Inflammatory macrophage (primary cell): ENCODE results near the gene PARN.

Experiments
- DNase-seq, 2 donors: peaks; one replicate each; pipeline ENCODE4 v3.0.0-alpha.2; 2020 to 2022

Gene PARN

GRCh38 chr16:14394834-14395233 is 235.2 kb downstream of the PARN start:
- no peak for DNase-seq

DNA sequence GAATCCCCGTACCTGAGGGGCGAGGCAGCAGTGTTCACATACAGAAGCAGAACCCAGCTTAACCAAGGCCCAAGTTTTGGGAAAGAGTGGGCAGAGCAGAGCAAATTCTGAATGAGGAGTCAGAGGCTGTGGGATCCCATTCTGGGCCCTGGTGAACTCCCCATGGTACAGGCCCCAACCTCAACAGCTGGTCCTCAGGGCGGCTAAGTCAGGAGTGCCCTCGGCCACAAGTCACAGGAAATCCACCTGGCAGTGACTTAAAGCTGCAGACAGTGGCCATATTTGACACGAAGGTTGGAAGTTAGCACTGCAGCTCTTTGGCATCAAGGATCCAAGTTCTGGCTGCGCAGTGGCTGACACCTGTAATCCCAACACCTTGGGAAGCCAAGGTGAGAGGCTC is 237.1 kb downstream of the PARN start:
- no peak for DNase-seq

DNA sequence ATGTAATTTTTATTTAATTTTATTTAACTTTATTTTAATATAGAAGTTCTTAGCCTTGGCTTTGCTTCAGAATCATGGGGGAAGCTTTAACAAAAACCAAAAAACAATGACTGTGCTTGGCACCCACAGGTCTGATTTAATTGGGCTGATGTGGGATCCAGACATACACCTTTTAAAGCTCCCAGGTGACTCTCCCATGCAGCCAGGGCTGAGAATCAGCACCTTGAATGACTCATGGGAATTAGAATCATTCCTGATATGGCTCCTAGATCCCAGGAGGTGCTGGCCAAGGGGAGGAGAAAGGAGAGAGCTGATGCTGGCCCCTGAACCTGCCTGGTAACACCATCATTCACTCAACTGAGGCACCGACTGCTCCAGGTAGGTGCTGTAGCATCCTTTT is 240.7 kb downstream of the PARN start:
- no peak for DNase-seq

DNA sequence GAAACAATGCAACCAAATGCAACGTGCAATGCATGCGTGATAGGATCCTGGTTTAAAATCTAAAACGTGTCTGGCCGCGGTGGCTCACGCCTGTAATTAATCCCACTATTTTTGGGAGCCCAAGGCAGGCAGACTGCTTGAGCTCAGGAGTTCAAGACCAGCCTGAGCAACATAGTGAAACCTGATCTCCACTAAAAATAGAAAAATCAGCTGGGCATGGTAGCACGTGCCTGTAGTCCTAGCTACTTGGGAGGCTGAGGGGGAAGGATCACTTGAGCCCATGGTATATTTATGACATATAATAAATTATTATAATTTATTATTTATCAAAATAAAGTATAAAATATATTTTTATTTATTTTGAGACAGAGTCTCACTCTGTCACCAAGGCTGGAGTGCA is 241.8 kb downstream of the PARN start:
- DNase-seq = no peak

DNA sequence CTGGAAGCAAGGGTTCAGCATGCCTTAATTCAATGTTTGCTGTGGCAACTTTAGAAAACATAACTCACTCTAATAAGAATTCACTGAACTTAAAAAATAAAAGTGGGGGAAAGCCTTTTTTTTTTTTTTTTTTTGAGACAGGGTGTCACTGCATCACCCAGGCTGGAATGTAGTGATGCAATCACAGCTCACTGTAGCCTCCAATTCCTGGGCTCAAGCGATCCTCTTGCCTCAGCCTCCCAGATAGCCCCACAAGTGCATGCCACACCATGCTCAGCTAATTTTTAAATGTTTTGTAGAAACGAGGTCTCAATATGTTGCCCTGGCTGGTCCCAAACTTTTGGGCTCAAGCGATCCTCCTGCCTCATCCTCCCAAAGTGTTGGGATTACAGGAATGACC is 243.9 kb downstream of the PARN start:
- DNase-seq = no peak
